A549 treated with RU486 at 1 μM for 4 hours (cell line): ENCODE data around the gene DAW1. TPM values are rescaled to one million over a fixed set of nuclear protein-coding genes. Genes with fewer than 3 reads are reported as not detected.

Experiments used
- total RNA-seq: library from RNA; stranded (reverse); fragments of 200-300 nt; extraction: Qiagen RNA extraction; gene quantifications from 5 replicates; pipeline ENCODE4 v1.2.3, GENCODE V29; 2022; ENCODE audit warnings: low read depth

Gene DAW1, protein sequence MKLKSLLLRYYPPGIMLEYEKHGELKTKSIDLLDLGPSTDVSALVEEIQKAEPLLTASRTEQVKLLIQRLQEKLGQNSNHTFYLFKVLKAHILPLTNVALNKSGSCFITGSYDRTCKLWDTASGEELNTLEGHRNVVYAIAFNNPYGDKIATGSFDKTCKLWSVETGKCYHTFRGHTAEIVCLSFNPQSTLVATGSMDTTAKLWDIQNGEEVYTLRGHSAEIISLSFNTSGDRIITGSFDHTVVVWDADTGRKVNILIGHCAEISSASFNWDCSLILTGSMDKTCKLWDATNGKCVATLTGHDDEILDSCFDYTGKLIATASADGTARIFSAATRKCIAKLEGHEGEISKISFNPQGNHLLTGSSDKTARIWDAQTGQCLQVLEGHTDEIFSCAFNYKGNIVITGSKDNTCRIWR
- 2.0 to 2.9 TPM (median 2.3 TPM) in 5 replicates for total RNA-seq

DNA sequence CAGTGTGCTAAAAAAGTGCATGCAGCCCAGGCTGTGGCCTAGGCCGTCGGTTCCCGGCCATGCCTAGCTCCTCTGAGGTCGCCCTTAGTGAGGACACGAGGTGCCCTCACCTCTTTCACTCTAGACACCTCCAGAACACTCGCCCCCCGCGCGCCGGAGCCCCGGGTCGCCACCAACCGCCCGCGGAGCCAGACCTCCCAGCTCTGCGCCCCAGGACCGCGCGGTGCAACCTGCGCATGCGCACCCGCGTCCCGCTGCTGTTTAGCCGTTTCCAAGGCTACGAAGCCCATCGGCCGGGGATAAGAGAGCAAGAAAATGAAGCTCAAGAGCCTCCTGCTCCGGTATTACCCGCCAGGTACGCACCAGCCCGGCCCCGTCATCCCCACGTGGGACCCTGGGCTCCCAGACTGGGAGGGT, at the start of gene DAW1:
DAW1 (plus strand) TSS at position 257 of the 417 bp plus-strand sequence; CDS start at position 316, 59 bp downstream.

Other genes starting within 250 kb of the DAW1 start
- not detected in 5 replicates for gene SCYGR5, start 204.8 kb upstream of the DAW1 start, total RNA-seq
- gene SLC19A3, start 153.6 kb upstream of the DAW1 start, total RNA-seq, result 2.3 to 3.2 TPM (median 3.1 TPM) in 5 replicates
- not detected in 5 replicates for gene SCYGR6, start 146.9 kb upstream of the DAW1 start, total RNA-seq
- gene SCYGR7, start 143.3 kb upstream of the DAW1 start, total RNA-seq, result not detected in 5 replicates
- gene SCYGR8, start 125.7 kb upstream of the DAW1 start, total RNA-seq, result not detected in 5 replicates
- 3.0 to 5.8 TPM (median 4.3 TPM) in 5 replicates for gene CCL20, start 57.8 kb upstream of the DAW1 start, total RNA-seq